HepG2 (cell line): ENCODE results near the gene PTPRF. TPM values are rescaled to one million over a fixed set of nuclear protein-coding genes. Genes with fewer than 3 reads are reported as not detected.

Experiments
- ARID4A ChIP-seq: sonication (generic); formaldehyde crosslinking; IDR thresholded peaks from 2 replicates; pipeline ENCODE4 v1.5.0; 2020; ENCODE audit warnings: mild to moderate bottlenecking, missing genetic modification reagents, borderline replicate concordance
- ATF1 ChIP-seq: IDR thresholded peaks from 2 replicates; pipeline ENCODE4 v1.6.1; 2016; ENCODE audit warnings: mild to moderate bottlenecking, control low read depth
- BRCA1 ChIP-seq: sonication (generic); formaldehyde crosslinking; IDR thresholded peaks from 2 replicates; pipeline ENCODE4 v1.4.0; 2020; ENCODE audit warnings: missing genetic modification reagents
- DPF2 ChIP-seq: sonication (generic); formaldehyde crosslinking; IDR thresholded peaks from 2 replicates; pipeline ENCODE4 v1.4.0; 2020; ENCODE audit warnings: mild to moderate bottlenecking, low read depth, missing genetic modification reagents, borderline replicate concordance
- GATAD2A ChIP-seq: IDR thresholded peaks from 2 replicates; pipeline ENCODE4 v1.6.1; 2016
- HMGXB4 ChIP-seq, 2 experiments: sonication (generic) in 1 of 2; formaldehyde crosslinking in 1 of 2; IDR thresholded peaks; 2 replicates each; pipeline versions ENCODE4 v1.4.0 to v1.6.1; 2018 to 2020; ENCODE audit warnings: missing genetic modification reagents in 2 of 2, borderline replicate concordance in 1 of 2, low read depth in 1 of 2, mild to moderate bottlenecking in 1 of 2, missing biosample characterization in 1 of 2
- KDM5A ChIP-seq: fragments of 200-600 bp; sonication (generic); IDR thresholded peaks from 2 replicates; pipeline ENCODE4 v1.7.0; 2018; ENCODE audit warnings: antibody characterized with exemption, mild to moderate bottlenecking, low read length, borderline replicate concordance
- MATR3 ChIP-seq: sonication (generic); formaldehyde crosslinking; IDR thresholded peaks from 2 replicates; pipeline ENCODE4 v1.4.0; 2020; ENCODE audit warnings: missing genetic modification reagents
- MAX ChIP-seq: IDR thresholded peaks from 2 replicates; pipeline ENCODE4 v1.6.1; 2012; ENCODE audit warnings: inconsistent platforms
- MXD1 ChIP-seq: sonication (generic); formaldehyde crosslinking; IDR thresholded peaks from 2 replicates; pipeline ENCODE4 v1.4.0; 2020; ENCODE audit warnings: mild to moderate bottlenecking, missing genetic modification reagents
- NFIC ChIP-seq: IDR thresholded peaks from 2 replicates; pipeline ENCODE4 v1.6.1; 2012; ENCODE audit warnings: mild to moderate bottlenecking, low read length, inconsistent platforms
- SALL1 ChIP-seq: sonication (generic); formaldehyde crosslinking; IDR thresholded peaks from 2 replicates; pipeline ENCODE4 v1.8.0; 2022; ENCODE audit warnings: mild to moderate bottlenecking, missing genetic modification reagents
- SMC3 ChIP-seq: IDR thresholded peaks from 2 replicates; pipeline ENCODE4 v1.6.1; 2011; ENCODE audit warnings: low read length, improper control_type of control experiment
- UBTF ChIP-seq: sonication (generic); formaldehyde crosslinking; IDR thresholded peaks from 2 replicates; pipeline ENCODE4 v1.4.0; 2020; ENCODE audit warnings: mild to moderate bottlenecking, missing genetic modification reagents
- ZNF10 ChIP-seq: sonication (generic); formaldehyde crosslinking; IDR thresholded peaks from 2 replicates; pipeline ENCODE4 v1.4.0; 2020; ENCODE audit warnings: mild to moderate bottlenecking, low read depth, missing genetic modification reagents, borderline replicate concordance
- ZNF20 ChIP-seq: sonication (generic); formaldehyde crosslinking; IDR thresholded peaks from 2 replicates; pipeline ENCODE4 v1.4.0; 2020; ENCODE audit warnings: mild to moderate bottlenecking, moderate library complexity, missing genetic modification reagents
- ZNF430 ChIP-seq: sonication (generic); formaldehyde crosslinking; IDR thresholded peaks from 2 replicates; pipeline ENCODE4 v1.9.0; 2021; ENCODE audit warnings: mild to moderate bottlenecking, missing genetic modification reagents
- ZNF543 ChIP-seq: sonication (generic); formaldehyde crosslinking; IDR thresholded peaks from 2 replicates; pipeline ENCODE4 v1.4.0; 2020; ENCODE audit warnings: mild to moderate bottlenecking, missing genetic modification reagents
- ZNF782 ChIP-seq: sonication (generic); formaldehyde crosslinking; IDR thresholded peaks from 2 replicates; pipeline ENCODE4 v1.4.0; 2020; ENCODE audit warnings: missing genetic modification reagents, mild to moderate bottlenecking, borderline replicate concordance
- ZSCAN25 ChIP-seq: sonication (generic); formaldehyde crosslinking; IDR thresholded peaks from 2 replicates; pipeline ENCODE4 v1.8.0; 2022; ENCODE audit warnings: mild to moderate bottlenecking, missing genetic modification reagents
- ZSCAN9 ChIP-seq: IDR thresholded peaks from 2 replicates; pipeline ENCODE4 v1.6.1; 2016; ENCODE audit warnings: borderline replicate concordance
- polyA plus RNA-seq, 8 experiments: library from polyadenylated mRNA; depleted of rRNA in 3 of 8; stranded (reverse) in 7 of 8; unstranded in 1 of 8; fragments of >200 nt; fragmentation: Illumina TruSeq in 4 of 8; extraction: Trizol in 4 of 8; gene quantifications; 2 replicates each; pipeline versions ENCODE4 v1.2.1 to v1.2.3, GENCODE V29; 2011 to 2016; ENCODE audit warnings: low read depth in 4 of 8, missing spikeins in 1 of 8, mixed read lengths in 1 of 8; ENCODE audit not compliant: insufficient read depth in 1 of 8
- total RNA-seq, 5 experiments: library from RNA; depleted of rRNA; stranded (reverse); fragments of >200 nt; fragmentation: Illumina TruSeq; extraction: Trizol; gene quantifications; 2 replicates each; pipeline ENCODE4 v1.2.3, GENCODE V29; 2016; ENCODE audit warnings: low read depth in 1 of 5

PTPRF gene
- total and polyA plus RNA-seq, 2 of the 13 experiments (the other 11 are each of a cell fraction or from before 2014, with no cell fraction given): 55.9 to 167 TPM

- TF ChIP-seq HMGXB4 (CRISPR knock-in tag; IDR thresholded peaks at IDR 0.05; ENCODE audit: borderline replicate concordance in 1 of 2, low read depth in 1 of 2) (0 out of 4 replicates have a peak, but pooled peaks of 1 of the 2 experiments have one; percentile 36), UBTF (peak; percentile 38; the same call in 1 of the 2 replicates), SALL1 (CRISPR knock-in tag) (peak; percentile 33; the same call in 1 of the 2 replicates), MAX (0 out of 2 replicates have a peak, but pooled peaks have one; percentile 13), SMC3 (no peak), MATR3 (no peak), KDM5A (peak; percentile 37; the same call in 1 of the 2 replicates), ZSCAN25 (CRISPR knock-in tag) (peak; percentile 62; the same call in 1 of the 2 replicates), ZNF10 (no peak), NFIC (no peak), ZSCAN9 (CRISPR knock-in tag) (no peak), ZNF20 (CRISPR knock-in tag) (no peak), BRCA1 (CRISPR knock-in tag) (no peak), MXD1 (CRISPR knock-in tag) (no peak), ATF1 (CRISPR knock-in tag) (no peak), ZNF782 (no peak), DPF2 (CRISPR knock-in tag) (no peak), GATAD2A (no peak), ARID4A (no peak; the same call in 1 of the 2 replicates), ZNF430 (CRISPR knock-in tag) (peak; percentile 47; the same call in 1 of the 2 replicates), ZNF543 (CRISPR knock-in tag) (no peak)
These were observed at the start of gene PTPRF (continued) for GRCh38 chr1:43530483-43531106.
